Psoas muscle (tissue), 8 donors: ENCODE results near the gene IL16. TPM values are rescaled to one million over a fixed set of nuclear protein-coding genes. Genes with fewer than 3 reads are reported as not detected.

Experiments
- ATAC-seq, 4 donors: fragments of 200-7000 bp; cut with Tn5 transposase; one replicate each; pipeline ENCODE4 v1.9.1; 2020; ENCODE audit warnings: moderate library complexity in 3 of 4, mild to moderate bottlenecking in 2 of 4
- DNase-seq, 2 donors: peaks; one replicate each; pipeline ENCODE4 v3.0.0-alpha.2; 2020
- H3K27ac ChIP-seq: fragments of 200-600 bp; one replicate; pipeline ENCODE4 v1.8.0; 2022
- H3K27me3 ChIP-seq, 3 donors: fragments of 200-600 bp in 1 of 3; one replicate each; pipeline versions ENCODE4 v1.6.1 to v1.8.0; 2013 to 2022; ENCODE audit warnings: low read length in 2 of 3, mild to moderate bottlenecking in 2 of 3, moderate library complexity in 1 of 3; ENCODE audit not compliant: insufficient read depth in 3 of 3
- H3K36me3 ChIP-seq, 2 donors: fragments of 200-600 bp in 1 of 2; one replicate each; pipeline versions ENCODE4 v1.6.1 to v1.8.0; 2013 to 2022; ENCODE audit warnings: low read depth in 1 of 2, mild to moderate bottlenecking in 1 of 2, moderate library complexity in 1 of 2; ENCODE audit not compliant: insufficient read depth in 1 of 2
- H3K4me1 ChIP-seq: fragments of 200-600 bp; one replicate; pipeline ENCODE4 v1.8.0; 2022
- H3K4me3 ChIP-seq: fragments of 200-600 bp; one replicate; pipeline ENCODE4 v1.8.0; 2022; ENCODE audit warnings: mild to moderate bottlenecking
- H3K9me3 ChIP-seq: fragments of 200-600 bp; one replicate; pipeline ENCODE4 v1.8.0; 2022
- WGBS, 3 donors: extraction: QIAGEN DNeasy Blood & Tissue Kit; methylation state at CpG; one replicate each; pipeline versions ENCODE4 v1.1.6 to v1.1.7; 2013; 5-methylcytosine and 5-hydroxymethylcytosine counted together
- intact Hi-C, 2 donors: fragments of 100-400 bp; cut with DNase I; formaldehyde crosslinking; loops; one replicate each; pipeline versions ENCODE4 v1.11.0 to v1.14.2; 2022
- polyA plus RNA-seq, 3 donors: library from polyadenylated mRNA; stranded (reverse); fragments of 200-250 nt; gene quantifications; one replicate each; pipeline ENCODE4 v1.2.3, GENCODE V29; 2013
- total RNA-seq, 4 donors: library from RNA; stranded (reverse); fragmentation: NEBNext Ultra II Directional in 2 of 4; extraction: Animal tissue kit (Norgen Biotek cat#: 25700) in 2 of 4; gene quantifications; one replicate each; pipeline versions ENCODE4 v1.2.1 to v1.2.4, GENCODE V29; 2021 to 2023
- TF ChIP-seq, protein P1 (sequence below): fragments of 200-600 bp; IDR thresholded peaks from one replicate; pipeline ENCODE4 v1.8.0; 2022; ENCODE audit warnings: antibody characterized with exemption
- donor health status: healthy with polysubstance abuse.
- donor health status: DM: no; HTN: no; CAD: no; lungs with moderate emphysema.
- donor health status: Bipolar disorder and iron deficiency.
- donor health status: healthy.
- donor health status: DM: yes; HTN: yes; CAD: no.
- donor health status: DM: no; HTN: no; CAD: no.
- donor health status: DM: no; HTN: no; CAD: no.
- donor health status: DM: yes; HTN: yes; CAD: no.

IL16 gene
- total and polyA plus RNA-seq, 7 donors, result 1.2 to 5.3 (median 2.4) TPM

DNA sequence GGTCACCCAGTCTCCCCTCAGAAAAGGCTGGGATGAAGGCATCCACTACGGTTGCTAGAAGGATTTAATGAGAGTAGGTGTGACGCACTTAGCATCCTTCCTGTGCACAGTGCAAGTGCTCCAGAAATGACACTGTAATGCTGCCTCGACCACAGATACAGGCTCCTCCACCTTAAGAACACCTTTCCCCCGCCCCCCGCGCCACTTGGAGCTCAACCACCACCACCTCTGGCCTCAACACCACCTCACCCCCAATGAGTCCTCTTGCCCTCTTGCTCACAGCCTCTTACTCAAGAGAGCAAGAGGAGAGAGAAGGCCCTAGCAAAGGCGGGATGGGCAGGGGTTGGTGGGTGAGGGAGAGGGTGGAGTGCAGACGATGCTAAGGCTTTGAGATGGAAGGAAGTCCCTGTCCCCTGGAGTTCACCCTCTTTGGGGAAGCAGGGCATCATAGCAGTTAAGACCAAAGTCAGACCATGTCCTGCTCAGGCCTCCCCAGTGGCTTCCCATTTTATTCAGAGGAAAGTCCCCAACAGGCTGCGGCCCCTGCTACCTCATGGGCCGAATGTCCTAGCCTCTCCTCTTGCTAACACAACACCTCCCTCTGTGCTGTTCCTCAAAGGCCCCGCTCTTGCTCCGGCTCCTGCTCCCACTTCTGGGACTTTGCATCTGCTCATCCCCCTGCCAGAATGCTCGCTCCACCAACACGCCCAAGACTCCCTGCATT lies 118.9 kb downstream of the IL16 start:
- 87 to 93% (median 88%) methylated on average over 14 of the region's 14 CpGs for WGBS, 3 donors
- DNase-seq (no peak), ATAC-seq (no peak)
- H3K27me3 ChIP-seq, result no peaks in the 10 kb centered on the region
- intact Hi-C loops, result no loop called here
- no peak overlapping the region for H3K27ac ChIP-seq
- peaks cover 0 to 8% of the 10 kb centered on the region in 2 donors for H3K36me3 ChIP-seq
- no peaks in the 10 kb centered on the region for H3K4me1 ChIP-seq
- TF ChIP-seq, protein P1, sequence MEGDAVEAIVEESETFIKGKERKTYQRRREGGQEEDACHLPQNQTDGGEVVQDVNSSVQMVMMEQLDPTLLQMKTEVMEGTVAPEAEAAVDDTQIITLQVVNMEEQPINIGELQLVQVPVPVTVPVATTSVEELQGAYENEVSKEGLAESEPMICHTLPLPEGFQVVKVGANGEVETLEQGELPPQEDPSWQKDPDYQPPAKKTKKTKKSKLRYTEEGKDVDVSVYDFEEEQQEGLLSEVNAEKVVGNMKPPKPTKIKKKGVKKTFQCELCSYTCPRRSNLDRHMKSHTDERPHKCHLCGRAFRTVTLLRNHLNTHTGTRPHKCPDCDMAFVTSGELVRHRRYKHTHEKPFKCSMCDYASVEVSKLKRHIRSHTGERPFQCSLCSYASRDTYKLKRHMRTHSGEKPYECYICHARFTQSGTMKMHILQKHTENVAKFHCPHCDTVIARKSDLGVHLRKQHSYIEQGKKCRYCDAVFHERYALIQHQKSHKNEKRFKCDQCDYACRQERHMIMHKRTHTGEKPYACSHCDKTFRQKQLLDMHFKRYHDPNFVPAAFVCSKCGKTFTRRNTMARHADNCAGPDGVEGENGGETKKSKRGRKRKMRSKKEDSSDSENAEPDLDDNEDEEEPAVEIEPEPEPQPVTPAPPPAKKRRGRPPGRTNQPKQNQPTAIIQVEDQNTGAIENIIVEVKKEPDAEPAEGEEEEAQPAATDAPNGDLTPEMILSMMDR, result no peak
- H3K9me3 ChIP-seq, result no peaks in the 10 kb centered on the region
- H3K4me3 ChIP-seq, result no peak overlapping the region

DNA sequence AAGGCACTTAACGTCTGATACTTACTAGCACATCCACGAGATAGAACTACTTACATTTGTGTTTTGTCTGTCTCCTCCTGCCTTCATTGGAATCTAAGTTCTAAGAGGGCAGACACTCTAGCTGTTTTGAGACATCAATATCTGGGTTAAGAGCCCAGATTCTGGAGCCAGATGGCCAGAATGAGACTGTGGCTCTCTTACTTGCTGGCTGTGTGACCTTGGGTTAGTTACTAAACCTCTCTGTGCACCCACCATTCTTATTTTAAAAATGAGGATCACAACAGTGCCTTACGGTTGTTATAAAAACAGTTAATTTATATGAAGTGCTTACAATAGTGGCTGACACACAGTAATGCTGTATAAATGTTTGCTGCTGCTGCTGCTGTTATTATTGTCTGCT lies 119.6 kb downstream of the IL16 start:
- no peaks in the 10 kb centered on the region for H3K27me3 ChIP-seq
- 84 to 93% (median 91%) methylated on average over 3 of the region's 3 CpGs for WGBS, 3 donors
- no peak for ATAC-seq
- DNase-seq, result no peak
- intact Hi-C loops, result no loop called here
- no peaks in the 10 kb centered on the region for H3K9me3 ChIP-seq
- H3K4me1 ChIP-seq, result no peaks in the 10 kb centered on the region
- TF ChIP-seq, protein P1, result no peak
- H3K27ac ChIP-seq, result no peak overlapping the region
- H3K36me3 ChIP-seq, result peaks cover 0 to 8% of the 10 kb centered on the region in 2 donors
- no peak overlapping the region for H3K4me3 ChIP-seq

DNA sequence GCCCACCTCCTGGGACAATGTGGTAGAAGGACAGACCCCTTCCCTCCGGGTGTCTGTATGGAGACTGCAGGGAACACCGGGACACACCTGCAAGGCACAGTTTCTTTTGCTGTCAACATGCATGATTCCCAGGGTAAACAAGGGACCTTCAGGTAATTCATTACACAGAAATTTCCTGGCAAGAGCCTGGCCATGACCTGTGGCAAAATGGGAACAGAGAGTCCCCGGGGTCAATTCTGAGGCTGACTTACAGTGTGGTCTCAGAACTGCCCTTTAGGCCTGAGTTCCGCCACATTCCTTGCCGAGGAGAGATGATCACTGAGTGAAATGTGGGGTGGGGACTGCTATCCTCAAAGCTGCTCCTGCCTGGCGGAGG lies 121.0 kb downstream of the IL16 start:
- TF ChIP-seq, protein P1, result no peak
- ATAC-seq (no peak), DNase-seq (no peak)
- intact Hi-C loops, result no loop called here
- H3K9me3 ChIP-seq, result no peaks in the 10 kb centered on the region
- no peaks in the 10 kb centered on the region for H3K4me1 ChIP-seq
- H3K4me3 ChIP-seq, result no peak overlapping the region
- 84 to 89% (median 88%) methylated on average over 6 of the region's 6 CpGs for WGBS, 3 donors
- H3K27ac ChIP-seq, result no peak overlapping the region
- H3K27me3 ChIP-seq, result no peaks in the 10 kb centered on the region
- peaks cover 0 to 8% of the 10 kb centered on the region in 2 donors for H3K36me3 ChIP-seq

DNA sequence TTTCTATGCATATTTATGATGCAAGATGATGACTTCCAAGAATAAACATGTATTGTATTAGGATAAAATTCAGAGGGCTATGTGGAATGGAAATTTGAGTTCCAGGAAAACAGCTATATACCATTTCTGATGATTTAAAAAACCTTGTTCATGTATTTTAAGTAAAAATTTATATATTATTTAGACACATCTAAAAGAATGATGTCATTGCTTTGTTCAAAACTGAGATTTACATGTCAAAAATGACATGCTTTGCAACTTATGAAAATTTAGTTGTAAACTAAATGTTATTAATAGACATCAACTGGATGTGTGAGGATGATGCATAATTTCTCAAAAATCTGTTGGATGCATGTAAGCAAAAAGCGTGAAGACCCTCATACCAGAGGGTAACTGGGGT lies 125.0 kb downstream of the IL16 start:
- 96 to 100% (median 96%) methylated on average over 1 of the region's 1 CpG for WGBS, 3 donors
- DNase-seq (no peak), ATAC-seq (no peak)
- no peak overlapping the region for H3K27ac ChIP-seq
- TF ChIP-seq, protein P1, result no peak
- no peak overlapping the region for H3K4me3 ChIP-seq
- H3K27me3 ChIP-seq, result no peaks in the 10 kb centered on the region
- no peaks in the 10 kb centered on the region for H3K4me1 ChIP-seq
- H3K9me3 ChIP-seq, result no peaks in the 10 kb centered on the region
- intact Hi-C loops, result no loop called here
- peaks cover 0 to 8% of the 10 kb centered on the region in 2 donors for H3K36me3 ChIP-seq
